ENCODE data around the gene ARHGEF5.

DNA sequence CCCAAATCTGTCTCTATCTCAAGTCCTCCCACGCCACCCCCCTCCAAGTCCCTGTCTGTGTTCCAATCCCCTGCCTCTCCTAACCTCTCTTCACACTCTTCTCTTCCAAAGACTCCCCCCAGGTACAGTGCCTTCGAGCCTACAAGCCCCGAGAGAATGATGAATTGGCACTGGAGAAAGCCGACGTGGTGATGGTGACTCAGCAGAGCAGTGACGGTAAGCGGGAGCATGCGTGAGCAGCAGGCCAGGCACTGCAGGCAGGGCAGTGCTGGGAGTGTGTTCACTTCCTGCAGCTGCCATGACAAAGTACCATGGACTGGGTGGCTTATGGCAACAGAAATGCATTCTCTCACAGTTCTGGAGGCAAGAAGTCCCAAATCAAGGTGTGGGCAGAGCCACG is 23.4 kb downstream of the ARHGEF5 start:
- TF ChIP-seq, protein P1, sequence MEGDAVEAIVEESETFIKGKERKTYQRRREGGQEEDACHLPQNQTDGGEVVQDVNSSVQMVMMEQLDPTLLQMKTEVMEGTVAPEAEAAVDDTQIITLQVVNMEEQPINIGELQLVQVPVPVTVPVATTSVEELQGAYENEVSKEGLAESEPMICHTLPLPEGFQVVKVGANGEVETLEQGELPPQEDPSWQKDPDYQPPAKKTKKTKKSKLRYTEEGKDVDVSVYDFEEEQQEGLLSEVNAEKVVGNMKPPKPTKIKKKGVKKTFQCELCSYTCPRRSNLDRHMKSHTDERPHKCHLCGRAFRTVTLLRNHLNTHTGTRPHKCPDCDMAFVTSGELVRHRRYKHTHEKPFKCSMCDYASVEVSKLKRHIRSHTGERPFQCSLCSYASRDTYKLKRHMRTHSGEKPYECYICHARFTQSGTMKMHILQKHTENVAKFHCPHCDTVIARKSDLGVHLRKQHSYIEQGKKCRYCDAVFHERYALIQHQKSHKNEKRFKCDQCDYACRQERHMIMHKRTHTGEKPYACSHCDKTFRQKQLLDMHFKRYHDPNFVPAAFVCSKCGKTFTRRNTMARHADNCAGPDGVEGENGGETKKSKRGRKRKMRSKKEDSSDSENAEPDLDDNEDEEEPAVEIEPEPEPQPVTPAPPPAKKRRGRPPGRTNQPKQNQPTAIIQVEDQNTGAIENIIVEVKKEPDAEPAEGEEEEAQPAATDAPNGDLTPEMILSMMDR (conservative IDR thresholded peaks at IDR 0.05; ENCODE audit: low read depth in 2 of 2), result no peak
- TF ChIP-seq POLR2AphosphoS5 (IDR thresholded peaks at IDR 0.05; ENCODE audit: low read depth) (no peak), EZH2 (IDR thresholded peaks at IDR 0.05; ENCODE audit: low read depth, unreplicated experiment) (no peak)
- TF ChIP-seq, protein P2, sequence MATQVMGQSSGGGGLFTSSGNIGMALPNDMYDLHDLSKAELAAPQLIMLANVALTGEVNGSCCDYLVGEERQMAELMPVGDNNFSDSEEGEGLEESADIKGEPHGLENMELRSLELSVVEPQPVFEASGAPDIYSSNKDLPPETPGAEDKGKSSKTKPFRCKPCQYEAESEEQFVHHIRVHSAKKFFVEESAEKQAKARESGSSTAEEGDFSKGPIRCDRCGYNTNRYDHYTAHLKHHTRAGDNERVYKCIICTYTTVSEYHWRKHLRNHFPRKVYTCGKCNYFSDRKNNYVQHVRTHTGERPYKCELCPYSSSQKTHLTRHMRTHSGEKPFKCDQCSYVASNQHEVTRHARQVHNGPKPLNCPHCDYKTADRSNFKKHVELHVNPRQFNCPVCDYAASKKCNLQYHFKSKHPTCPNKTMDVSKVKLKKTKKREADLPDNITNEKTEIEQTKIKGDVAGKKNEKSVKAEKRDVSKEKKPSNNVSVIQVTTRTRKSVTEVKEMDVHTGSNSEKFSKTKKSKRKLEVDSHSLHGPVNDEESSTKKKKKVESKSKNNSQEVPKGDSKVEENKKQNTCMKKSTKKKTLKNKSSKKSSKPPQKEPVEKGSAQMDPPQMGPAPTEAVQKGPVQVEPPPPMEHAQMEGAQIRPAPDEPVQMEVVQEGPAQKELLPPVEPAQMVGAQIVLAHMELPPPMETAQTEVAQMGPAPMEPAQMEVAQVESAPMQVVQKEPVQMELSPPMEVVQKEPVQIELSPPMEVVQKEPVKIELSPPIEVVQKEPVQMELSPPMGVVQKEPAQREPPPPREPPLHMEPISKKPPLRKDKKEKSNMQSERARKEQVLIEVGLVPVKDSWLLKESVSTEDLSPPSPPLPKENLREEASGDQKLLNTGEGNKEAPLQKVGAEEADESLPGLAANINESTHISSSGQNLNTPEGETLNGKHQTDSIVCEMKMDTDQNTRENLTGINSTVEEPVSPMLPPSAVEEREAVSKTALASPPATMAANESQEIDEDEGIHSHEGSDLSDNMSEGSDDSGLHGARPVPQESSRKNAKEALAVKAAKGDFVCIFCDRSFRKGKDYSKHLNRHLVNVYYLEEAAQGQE (IDR thresholded peaks at IDR 0.05; ENCODE audit: unreplicated experiment), result no peak
- TF ChIP-seq, protein P3, sequence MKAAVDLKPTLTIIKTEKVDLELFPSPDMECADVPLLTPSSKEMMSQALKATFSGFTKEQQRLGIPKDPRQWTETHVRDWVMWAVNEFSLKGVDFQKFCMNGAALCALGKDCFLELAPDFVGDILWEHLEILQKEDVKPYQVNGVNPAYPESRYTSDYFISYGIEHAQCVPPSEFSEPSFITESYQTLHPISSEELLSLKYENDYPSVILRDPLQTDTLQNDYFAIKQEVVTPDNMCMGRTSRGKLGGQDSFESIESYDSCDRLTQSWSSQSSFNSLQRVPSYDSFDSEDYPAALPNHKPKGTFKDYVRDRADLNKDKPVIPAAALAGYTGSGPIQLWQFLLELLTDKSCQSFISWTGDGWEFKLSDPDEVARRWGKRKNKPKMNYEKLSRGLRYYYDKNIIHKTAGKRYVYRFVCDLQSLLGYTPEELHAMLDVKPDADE (IDR thresholded peaks at IDR 0.05), result no peak

Data from GM23338 (cell line).